Activated CD4-positive, alpha-beta memory T cell treated with anti-CD3 and anti-CD28 coated beads for 36 hours (primary cell): ENCODE results near the gene TNRC6A. TPM values are rescaled to one million over a fixed set of nuclear protein-coding genes. Genes with fewer than 3 reads are reported as not detected.

ENCODE experiments used
- CTCF ChIA-PET: fragments of 350-600 bp; sonication (Branson Sonifier 250); formaldehyde crosslinking; loops from one replicate; lab custom pipeline; 2021; ENCODE audit warnings: antibody characterized with exemption, inconsistent platforms; lab: Charles Lee
- POLR2A ChIA-PET: fragments of 350-600 bp; sonication (Branson Sonifier 250); formaldehyde crosslinking; loops from one replicate; lab custom pipeline; 2021; ENCODE audit warnings: antibody characterized with exemption; lab: Charles Lee
- DNase-seq: peaks from one replicate; pipeline ENCODE4 v3.0.0-alpha.2; 2020
- H3K27ac Mint-ChIP-seq: one replicate; pipeline ENCODE4 v1.8.0; 2021; ENCODE audit warnings: mixed read lengths
- H3K27me3 Mint-ChIP-seq: one replicate; pipeline ENCODE4 v1.8.0; 2021; ENCODE audit warnings: mixed read lengths
- H3K36me3 Mint-ChIP-seq: one replicate; pipeline ENCODE4 v1.8.0; 2021; ENCODE audit warnings: mixed read lengths
- H3K4me1 Mint-ChIP-seq: one replicate; pipeline ENCODE4 v1.8.0; 2021; ENCODE audit warnings: low read depth, mixed read lengths
- H3K4me3 Mint-ChIP-seq: one replicate; pipeline ENCODE4 v1.8.0; 2021; ENCODE audit warnings: mild to moderate bottlenecking, mixed read lengths
- H3K9me3 Mint-ChIP-seq: one replicate; pipeline ENCODE4 v1.8.0; 2021; ENCODE audit warnings: mixed read lengths
- intact Hi-C: fragments of 100-400 bp; cut with micrococcal nuclease; formaldehyde crosslinking; loops from one replicate; pipeline ENCODE4 v1.15.1; 2023
- total RNA-seq, 2 experiments: library from RNA; stranded (reverse); gene quantifications; one replicate each; pipeline ENCODE4 v1.2.3, GENCODE V29; 2021

The TNRC6A gene
- total RNA-seq, 2 experiments from 2014 or later, result 31.7 to 36.3 TPM

DNA sequence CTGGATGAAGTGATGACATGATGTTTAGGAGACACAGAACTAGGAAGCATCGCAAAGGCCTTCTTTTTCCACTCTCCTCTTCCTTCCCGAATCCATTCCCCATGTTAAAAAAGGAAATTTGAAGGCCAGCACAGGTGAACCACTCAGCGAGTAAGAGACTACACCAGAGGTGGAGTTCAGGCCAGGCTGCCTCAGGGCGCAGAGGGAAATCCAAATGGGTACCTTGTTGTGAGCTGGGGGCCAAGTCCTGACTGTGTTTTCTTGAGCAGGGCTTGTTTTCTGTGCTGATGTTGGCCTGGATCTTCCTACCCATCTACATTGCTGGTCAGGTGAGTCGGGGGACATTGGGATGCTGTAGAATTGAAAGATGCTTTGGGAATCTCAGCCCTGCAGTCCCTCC is 142.4 kb downstream of the TNRC6A start:
- H3K27ac Mint-ChIP-seq, result no peak overlapping the region
- POLR2A ChIA-PET, result no interaction called here
- peaks cover 1% of the 10 kb centered on the region for H3K27me3 Mint-ChIP-seq
- H3K4me1 Mint-ChIP-seq, result no peaks in the 10 kb centered on the region
- no peak overlapping the region for H3K4me3 Mint-ChIP-seq
- CTCF ChIA-PET, result no interaction called here
- DNase-seq, result no peak
- intact Hi-C loops, result no loop called here
- no peaks in the 10 kb centered on the region for H3K36me3 Mint-ChIP-seq
- no peaks in the 10 kb centered on the region for H3K9me3 Mint-ChIP-seq

DNA sequence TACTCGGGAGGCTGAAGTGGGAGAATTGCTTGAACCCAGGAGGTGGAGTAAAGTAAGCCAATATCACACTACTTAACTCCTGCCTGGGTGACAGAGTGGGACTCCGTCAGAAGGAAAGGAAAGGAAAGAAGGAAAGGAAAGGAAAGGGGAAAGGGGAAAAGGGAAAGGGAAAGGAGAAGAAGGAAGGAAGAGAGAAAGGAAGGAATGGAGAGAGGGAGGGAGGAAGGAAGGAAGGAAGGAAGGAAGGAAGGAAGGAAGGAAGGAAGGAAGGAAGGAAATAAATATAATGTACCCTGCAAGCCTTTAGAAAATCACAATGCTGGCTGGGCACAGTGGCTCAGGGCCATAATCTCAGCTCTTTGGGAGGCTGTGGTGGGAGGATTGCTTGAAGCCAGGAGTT is 143.6 kb downstream of the TNRC6A start:
- no peaks in the 10 kb centered on the region for H3K9me3 Mint-ChIP-seq
- H3K36me3 Mint-ChIP-seq, result no peaks in the 10 kb centered on the region
- H3K27me3 Mint-ChIP-seq, result peaks cover 1% of the 10 kb centered on the region
- H3K27ac Mint-ChIP-seq, result no peak overlapping the region
- POLR2A ChIA-PET, result no interaction called here
- intact Hi-C loops, result no loop called here
- H3K4me1 Mint-ChIP-seq, result no peaks in the 10 kb centered on the region
- no peak overlapping the region for H3K4me3 Mint-ChIP-seq
- DNase-seq, result no peak
- CTCF ChIA-PET, result no interaction called here

GRCh38 chr16:24875466-24875865 is 146.0 kb downstream of the TNRC6A start:
- H3K9me3 Mint-ChIP-seq, result peaks cover 3% of the 10 kb centered on the region
- no peak overlapping the region for H3K4me3 Mint-ChIP-seq
- no peak for DNase-seq
- no peak overlapping the region for H3K27ac Mint-ChIP-seq
- intact Hi-C loops, result no loop called here
- no peaks in the 10 kb centered on the region for H3K4me1 Mint-ChIP-seq
- H3K36me3 Mint-ChIP-seq, result no peaks in the 10 kb centered on the region
- ChIA-PET CTCF (no interaction called here), POLR2A (no interaction called here)
- H3K27me3 Mint-ChIP-seq, result peaks cover 1% of the 10 kb centered on the region

Other genes with a start within 250 kb of the TNRC6A start
- 10 to 100 TPM; 74.6 to 76.1 TPM for gene RBBP6, start 190.1 kb upstream of the TNRC6A start, total RNA-seq
- gene SLC5A11, start 116.3 kb downstream of the TNRC6A start, total RNA-seq, result under 1 TPM in 1 of 2 experiments, not detected in 1; 0.12 TPM